Endothelial cell of umbilical vein (primary cell): ENCODE measurements around the gene ZNF423.

Source experiments
- CTCF ChIP-seq, 2 donors: IDR thresholded peaks; 1 replicate in 1 of 2; 2 replicates in 1 of 2; pipeline ENCODE4 v1.5.1; 2011; ENCODE audit warnings: low read length in 2 of 2, mild to moderate bottlenecking in 2 of 2, moderate library complexity in 2 of 2, control low read depth in 1 of 2, inconsistent platforms in 1 of 2, low read depth in 1 of 2; ENCODE audit not compliant: insufficient read depth in 1 of 2; ENCODE audit errors: extremely low read depth in 1 of 2
- EZH2 ChIP-seq: IDR thresholded peaks from 2 replicates; pipeline ENCODE4 v1.6.1; 2012; ENCODE audit warnings: borderline replicate concordance, low read depth, mild to moderate bottlenecking, moderate library complexity, low read length, inconsistent platforms; ENCODE audit not compliant: severe bottlenecking
- FOS ChIP-seq: IDR thresholded peaks from 2 replicates; pipeline ENCODE4 v1.6.1; 2011; ENCODE audit warnings: mild to moderate bottlenecking, low read length, moderate library complexity, borderline replicate concordance; ENCODE audit not compliant: insufficient read depth
- GATA2 ChIP-seq: IDR thresholded peaks from 2 replicates; pipeline ENCODE4 v1.7.0; 2011; ENCODE audit warnings: low read depth, mild to moderate bottlenecking, moderate library complexity, mixed read lengths, low read length; ENCODE audit not compliant: insufficient read length, insufficient read depth
- JUN ChIP-seq: IDR thresholded peaks from 2 replicates; pipeline ENCODE4 v1.6.1; 2011; ENCODE audit warnings: borderline replicate concordance, low read depth; ENCODE audit not compliant: insufficient read length, insufficient read depth
- MYC ChIP-seq: IDR thresholded peaks from one replicate; pipeline ENCODE4 v1.6.1; 2011; ENCODE audit warnings: mild to moderate bottlenecking, low read depth, low read length
- POLR2A ChIP-seq: IDR thresholded peaks from 2 replicates; pipeline ENCODE4 v1.6.1; 2012; ENCODE audit warnings: low read depth, mild to moderate bottlenecking, control low read depth, low read length
- POLR2AphosphoS5 ChIP-seq: IDR thresholded peaks from 2 replicates; pipeline ENCODE4 v1.6.1; 2012; ENCODE audit warnings: low read depth, mild to moderate bottlenecking, control low read depth, low read length, moderate library complexity; ENCODE audit not compliant: insufficient read depth
- TF ChIP-seq, protein P1 (sequence below): IDR thresholded peaks from 2 replicates; pipeline ENCODE4 v1.6.1; 2011; ENCODE audit not compliant: insufficient read depth, insufficient read length

DNA sequence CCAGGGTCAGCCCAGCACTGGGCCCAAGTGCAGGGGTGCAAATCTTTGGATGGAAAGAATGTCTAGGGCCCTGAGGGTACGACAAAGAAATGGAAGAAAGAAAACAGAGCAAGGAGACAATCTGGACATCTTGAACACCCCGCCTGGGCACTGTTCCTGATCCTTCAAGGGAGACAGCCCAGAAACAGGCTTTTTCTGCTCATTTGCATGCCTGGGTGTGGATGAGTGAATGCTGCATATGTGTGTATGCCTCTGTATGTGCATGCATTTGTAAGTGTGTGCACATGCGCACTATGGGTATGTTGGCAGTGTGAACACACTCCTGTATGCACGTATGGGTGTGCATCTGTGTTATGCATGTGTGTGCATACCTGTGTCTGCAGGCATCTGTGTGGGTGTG is 79.2 kb downstream of the ZNF423 start:
- TF ChIP-seq CTCF (IDR thresholded peaks at IDR 0.05; ENCODE audit: extremely low read depth in 1 of 2, insufficient read depth in 1 of 2, low read depth in 1 of 2, low read length in 2 of 2), result no peak
- no peak for TF ChIP-seq EZH2
- TF ChIP-seq POLR2A, result no peak
- TF ChIP-seq JUN, result no peak
- no peak for TF ChIP-seq GATA2
- TF ChIP-seq, protein P1, sequence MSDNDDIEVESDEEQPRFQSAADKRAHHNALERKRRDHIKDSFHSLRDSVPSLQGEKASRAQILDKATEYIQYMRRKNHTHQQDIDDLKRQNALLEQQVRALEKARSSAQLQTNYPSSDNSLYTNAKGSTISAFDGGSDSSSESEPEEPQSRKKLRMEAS, result no peak
- no peak for TF ChIP-seq POLR2AphosphoS5
- no peak for TF ChIP-seq FOS
- TF ChIP-seq MYC, result no peak
